Endothelial cell of umbilical vein (primary cell): ENCODE measurements around the gene SCN1B. TPM values are rescaled to one million over a fixed set of nuclear protein-coding genes. Genes with fewer than 3 reads are reported as not detected.

Source experiments
- BruUV-seq: library from RNA; stranded (reverse); fragments of 400-500 nt; replicated peaks from 2 replicates; lab custom pipeline; 2021; lab: Mats Ljungman, UMichigan
- CTCF ChIA-PET: fragments of 300-600, 350-600 bp; sonication (Branson Sonifier 250); formaldehyde crosslinking; loops from one replicate; lab custom pipeline; 2021; ENCODE audit warnings: antibody characterized with exemption, inconsistent platforms; lab: Charles Lee
- POLR2A ChIA-PET: fragments of 300-600, 350-600 bp; sonication (Branson Sonifier 250); formaldehyde crosslinking; loops from one replicate; lab custom pipeline; 2021; ENCODE audit warnings: antibody characterized with exemption, inconsistent platforms; lab: Charles Lee
- DNase-seq: peaks from one replicate; pipeline ENCODE4 v3.0.0-alpha.2; 2011; ENCODE audit warnings: low read depth, low spot score
- FAIRE-seq: peaks from 2 replicates; lab custom pipeline; 2011; peaks lifted over from hg19 to GRCh38; lab: Jason Lieb, UNC
- H2AFZ ChIP-seq: 2 replicates; pipeline ENCODE4 v1.6.0; 2012; ENCODE audit warnings: low read depth, low read length, control low read depth, inconsistent platforms
- H3K27ac ChIP-seq: 2 replicates; pipeline ENCODE4 v1.5.1; 2011; ENCODE audit warnings: low read depth, mild to moderate bottlenecking, control low read depth, low read length, moderate library complexity; ENCODE audit not compliant: insufficient read depth
- H3K27me3 ChIP-seq, 2 experiments: 2 replicates each; pipeline versions ENCODE4 v1.6.0 to v1.6.1; 2011; ENCODE audit warnings: low read length in 2 of 2, mixed read lengths in 1 of 2; ENCODE audit not compliant: control insufficient read depth in 2 of 2, insufficient read depth in 2 of 2
- H3K36me3 ChIP-seq, 2 experiments: 2 replicates in 1 of 2; 3 replicates in 1 of 2; pipeline ENCODE4 v1.5.1; 2011; ENCODE audit warnings: low read length in 2 of 2, mild to moderate bottlenecking in 1 of 2, moderate library complexity in 1 of 2; ENCODE audit not compliant: control insufficient read depth in 2 of 2, insufficient read depth in 2 of 2; ENCODE audit errors: extremely low read depth in 1 of 2
- H3K4me1 ChIP-seq: 3 replicates; pipeline ENCODE4 v1.5.1; 2011; ENCODE audit warnings: mild to moderate bottlenecking, low read length; ENCODE audit not compliant: control insufficient read depth, insufficient read depth; ENCODE audit errors: extremely low read depth
- H3K4me2 ChIP-seq: 2 replicates; pipeline ENCODE4 v1.6.1; 2011; ENCODE audit warnings: low read length, control low read depth, mixed read lengths; ENCODE audit not compliant: insufficient read depth
- H3K4me3 ChIP-seq, 3 experiments: fragments of 200-600 bp in 1 of 3; sonication (generic), shearing (Covaris generic) in 1 of 3; replicated peaks in 1 of 3; 2 replicates each; pipeline ENCODE4 v1.5.1; 2011 to 2016; ENCODE audit warnings: control low read depth in 3 of 3, low read length in 3 of 3, mild to moderate bottlenecking in 2 of 3, inconsistent platforms in 1 of 3, low read depth in 1 of 3, moderate library complexity in 1 of 3; ENCODE audit not compliant: insufficient read depth in 1 of 3
- H3K79me2 ChIP-seq: 2 replicates; pipeline ENCODE4 v1.6.0; 2012; ENCODE audit warnings: low read length, inconsistent platforms; ENCODE audit not compliant: control insufficient read depth, insufficient read depth
- H3K9ac ChIP-seq: replicated peaks from 2 replicates; pipeline ENCODE3; 2011; ENCODE audit warnings: low read length, control low read depth; ENCODE audit not compliant: insufficient read depth; ENCODE audit errors: extremely low read depth
- H3K9me1 ChIP-seq: replicated peaks from 3 replicates; pipeline ENCODE4 v1.6.0; 2011; ENCODE audit warnings: mild to moderate bottlenecking, low read length; ENCODE audit not compliant: control insufficient read depth, insufficient read depth; ENCODE audit errors: extremely low read depth
- H3K9me3 ChIP-seq: replicated peaks from 2 replicates; pipeline ENCODE4 v1.5.1; 2012; ENCODE audit warnings: low read length, inconsistent platforms; ENCODE audit not compliant: control insufficient read depth, insufficient read depth
- H4K20me1 ChIP-seq: replicated peaks from 2 replicates; pipeline ENCODE3; 2011; ENCODE audit warnings: mild to moderate bottlenecking, low read length; ENCODE audit not compliant: control insufficient read depth, insufficient read depth; ENCODE audit errors: extremely low read depth
- EZH2 ChIP-seq: IDR thresholded peaks from 2 replicates; pipeline ENCODE4 v1.6.1; 2012; ENCODE audit warnings: borderline replicate concordance, low read depth, mild to moderate bottlenecking, moderate library complexity, low read length, inconsistent platforms; ENCODE audit not compliant: severe bottlenecking
- FOS ChIP-seq: IDR thresholded peaks from 2 replicates; pipeline ENCODE4 v1.6.1; 2011; ENCODE audit warnings: mild to moderate bottlenecking, low read length, moderate library complexity, borderline replicate concordance; ENCODE audit not compliant: insufficient read depth
- GATA2 ChIP-seq: IDR thresholded peaks from 2 replicates; pipeline ENCODE4 v1.7.0; 2011; ENCODE audit warnings: low read depth, mild to moderate bottlenecking, moderate library complexity, mixed read lengths, low read length; ENCODE audit not compliant: insufficient read length, insufficient read depth
- JUN ChIP-seq: IDR thresholded peaks from 2 replicates; pipeline ENCODE4 v1.6.1; 2011; ENCODE audit warnings: borderline replicate concordance, low read depth; ENCODE audit not compliant: insufficient read length, insufficient read depth
- MAX ChIP-seq: IDR thresholded peaks from 2 replicates; pipeline ENCODE4 v1.6.1; 2011; ENCODE audit not compliant: insufficient read depth, insufficient read length
- MYC ChIP-seq: IDR thresholded peaks from one replicate; pipeline ENCODE4 v1.6.1; 2011; ENCODE audit warnings: mild to moderate bottlenecking, low read depth, low read length
- POLR2A ChIP-seq: IDR thresholded peaks from 2 replicates; pipeline ENCODE4 v1.6.1; 2012; ENCODE audit warnings: low read depth, mild to moderate bottlenecking, control low read depth, low read length
- POLR2AphosphoS5 ChIP-seq: IDR thresholded peaks from 2 replicates; pipeline ENCODE4 v1.6.1; 2012; ENCODE audit warnings: low read depth, mild to moderate bottlenecking, control low read depth, low read length, moderate library complexity; ENCODE audit not compliant: insufficient read depth
- dilution Hi-C: fragments of 300-500 bp; cut with MboI; formaldehyde crosslinking; loops from one replicate; pipeline ENCODE4 v1.15.0; 2019; ENCODE audit warnings: low sequenced_read_pairs; ENCODE audit not compliant: extremely low pct_ligation_motif_present
- intact Hi-C: fragments of 100-400 bp; cut with micrococcal nuclease; formaldehyde crosslinking; loops from one replicate; pipeline ENCODE4 v1.10.0; 2022
- polyA plus RNA-seq, 4 experiments: library from polyadenylated mRNA; depleted of rRNA in 3 of 4; stranded (reverse) in 3 of 4; unstranded in 1 of 4; fragments of >200 nt; gene quantifications; 2 replicates each; pipeline versions ENCODE4 v1.2.1 to v1.2.3, GENCODE V29; 2011 to 2012; ENCODE audit warnings: missing spikeins in 1 of 4
- total RNA-seq: library from RNA; stranded (reverse); gene quantifications from 2 replicates; pipeline ENCODE4 v1.2.3, GENCODE V29; 2021
- TF ChIP-seq, protein P1 (sequence below), 2 donors: IDR thresholded peaks; 1 replicate in 1 of 2; 2 replicates in 1 of 2; pipeline ENCODE4 v1.5.1; 2011; ENCODE audit warnings: low read length in 2 of 2, mild to moderate bottlenecking in 2 of 2, moderate library complexity in 2 of 2, control low read depth in 1 of 2, inconsistent platforms in 1 of 2, low read depth in 1 of 2; ENCODE audit not compliant: insufficient read depth in 1 of 2; ENCODE audit errors: extremely low read depth in 1 of 2

Gene SCN1B
- total and polyA plus RNA-seq, 2 donors (not counting 3 experiments of a cell fraction or from before 2014, with no cell fraction given): 11.2 to 14.2 TPM

- BruUV-seq: no TSS peak
- H3K4me3 ChIP-seq: no peak overlapping the region
- no peak overlapping the region for H3K9ac ChIP-seq
- intact Hi-C loops (no loop called here), dilution Hi-C loops (no loop called here)
- H2AFZ ChIP-seq: no peak overlapping the region
- CTCF ChIA-PET: no interaction called here
- no peak overlapping the region for H3K4me2 ChIP-seq
- no peaks in the 10 kb centered on the region for H3K27me3 ChIP-seq
- DNase-seq (no peak), FAIRE-seq (no peak)
- TF ChIP-seq MAX (no peak), EZH2 (no peak), POLR2AphosphoS5 (no peak), FOS (no peak), MYC (no peak), GATA2 (no peak), JUN (no peak), POLR2A (no peak)
- TF ChIP-seq, protein P1, sequence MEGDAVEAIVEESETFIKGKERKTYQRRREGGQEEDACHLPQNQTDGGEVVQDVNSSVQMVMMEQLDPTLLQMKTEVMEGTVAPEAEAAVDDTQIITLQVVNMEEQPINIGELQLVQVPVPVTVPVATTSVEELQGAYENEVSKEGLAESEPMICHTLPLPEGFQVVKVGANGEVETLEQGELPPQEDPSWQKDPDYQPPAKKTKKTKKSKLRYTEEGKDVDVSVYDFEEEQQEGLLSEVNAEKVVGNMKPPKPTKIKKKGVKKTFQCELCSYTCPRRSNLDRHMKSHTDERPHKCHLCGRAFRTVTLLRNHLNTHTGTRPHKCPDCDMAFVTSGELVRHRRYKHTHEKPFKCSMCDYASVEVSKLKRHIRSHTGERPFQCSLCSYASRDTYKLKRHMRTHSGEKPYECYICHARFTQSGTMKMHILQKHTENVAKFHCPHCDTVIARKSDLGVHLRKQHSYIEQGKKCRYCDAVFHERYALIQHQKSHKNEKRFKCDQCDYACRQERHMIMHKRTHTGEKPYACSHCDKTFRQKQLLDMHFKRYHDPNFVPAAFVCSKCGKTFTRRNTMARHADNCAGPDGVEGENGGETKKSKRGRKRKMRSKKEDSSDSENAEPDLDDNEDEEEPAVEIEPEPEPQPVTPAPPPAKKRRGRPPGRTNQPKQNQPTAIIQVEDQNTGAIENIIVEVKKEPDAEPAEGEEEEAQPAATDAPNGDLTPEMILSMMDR (IDR thresholded peaks at IDR 0.05; ENCODE audit: extremely low read depth in 1 of 2, insufficient read depth in 1 of 2, low read depth in 1 of 2, low read length in 2 of 2): no peak
- no peaks in the 10 kb centered on the region for H3K9me3 ChIP-seq
- no peaks in the 10 kb centered on the region for H3K4me1 ChIP-seq
- POLR2A ChIA-PET: no interaction called here
- H3K27ac ChIP-seq: no peak overlapping the region
- no peaks in the 10 kb centered on the region for H3K9me1 ChIP-seq
- no peaks in the 10 kb centered on the region for H4K20me1 ChIP-seq
- H3K79me2 ChIP-seq: no peaks in the 10 kb centered on the region
- H3K36me3 ChIP-seq: no peaks in the 10 kb centered on the region
Observed at GRCh38 chr19:35076657-35077056, 46.4 kb downstream of the SCN1B start.
